Skeletal muscle satellite cell (primary cell): ENCODE data around the gene AMPH.
"Not testable (repeated sequence)": the region's sequence is repeated elsewhere in the genome, so short reads cannot be mapped to it uniquely, and the experiment has no call there.

Experiments
- H3K27me3 ChIP-seq: 2 replicates; pipeline ENCODE4 v1.7.0; 2013; ENCODE audit warnings: low read length; ENCODE audit not compliant: control insufficient read depth, insufficient read depth
- H3K36me3 ChIP-seq: 2 replicates; pipeline ENCODE4 v1.7.0; 2013; ENCODE audit warnings: mild to moderate bottlenecking, control low read depth, low read length; ENCODE audit not compliant: insufficient read depth
- H3K4me1 ChIP-seq: 2 replicates; pipeline ENCODE4 v1.7.0; 2013; ENCODE audit warnings: low read length; ENCODE audit not compliant: control insufficient read depth, insufficient read depth
- H3K4me2 ChIP-seq: 2 replicates; pipeline ENCODE4 v1.7.0; 2013; ENCODE audit warnings: mild to moderate bottlenecking, low read length
- H3K4me3 ChIP-seq: 2 replicates; pipeline ENCODE4 v1.7.0; 2013; ENCODE audit warnings: low read length
- H3K9ac ChIP-seq: 2 replicates; pipeline ENCODE4 v1.7.0; 2013; ENCODE audit warnings: mild to moderate bottlenecking, low read depth, low read length, moderate library complexity
- H3K9me3 ChIP-seq: replicated peaks from 2 replicates; pipeline ENCODE4 v1.7.0; 2013; ENCODE audit warnings: mild to moderate bottlenecking, control low read depth, low read length

The AMPH gene

DNA sequence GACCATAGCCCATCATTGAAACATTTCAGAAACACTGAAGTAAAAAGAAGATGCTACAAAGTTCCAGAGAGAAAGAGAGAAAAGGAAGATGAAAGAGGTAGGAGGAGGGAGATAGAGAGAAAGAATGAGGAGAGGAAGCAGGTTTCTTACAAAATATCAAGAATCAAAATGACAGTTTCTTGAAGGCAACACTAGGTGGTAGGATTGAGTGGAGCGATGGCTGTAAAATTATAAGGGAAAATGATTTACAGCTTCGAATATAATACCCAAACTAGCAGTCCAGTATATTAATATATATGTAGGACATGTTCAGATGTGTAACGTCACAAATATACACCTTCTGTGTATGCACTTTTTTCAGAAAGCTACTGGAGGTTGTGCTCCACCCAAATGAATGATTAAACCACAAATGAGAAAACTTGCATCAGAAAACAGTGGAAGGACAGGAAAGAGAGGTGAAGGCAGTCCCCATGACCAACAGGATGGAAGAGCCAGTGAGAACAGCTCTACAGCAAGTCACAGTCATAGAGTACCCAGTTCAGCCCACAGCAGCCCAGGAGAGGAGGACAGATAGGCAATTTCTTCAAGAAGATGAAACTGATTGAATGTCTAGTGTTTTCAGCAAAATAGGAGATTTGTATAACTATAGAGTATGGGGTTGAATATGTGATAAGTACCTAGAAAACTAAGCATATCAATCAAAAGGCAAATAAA, 206.3 kb downstream of the AMPH start:
- no peaks in the 10 kb centered on the region for H3K9me3 ChIP-seq
- H3K36me3 ChIP-seq, result no peaks in the 10 kb centered on the region

DNA sequence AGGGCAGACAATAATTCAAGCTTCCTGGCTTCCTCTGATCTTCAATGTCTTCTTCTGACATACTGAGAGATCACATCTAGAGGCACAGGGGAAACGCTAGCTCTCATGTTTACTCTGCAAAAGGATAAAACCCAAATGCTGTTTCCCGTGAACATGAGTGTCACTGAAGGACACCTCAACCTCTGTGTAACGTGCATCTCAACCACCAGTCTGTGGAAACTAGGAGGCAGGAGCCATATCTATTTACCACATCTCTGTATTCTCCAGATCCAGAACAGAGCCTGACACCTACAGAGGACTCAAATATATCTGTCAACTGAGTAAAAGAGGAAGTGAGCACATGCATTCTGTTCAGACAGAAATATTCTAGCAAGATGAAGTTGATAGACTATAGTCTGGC, 217.4 kb downstream of the AMPH start:
- H3K9ac ChIP-seq, result no peak overlapping the region
- no peaks in the 10 kb centered on the region for H3K9me3 ChIP-seq
- no peaks in the 10 kb centered on the region for H3K27me3 ChIP-seq
- no peaks in the 10 kb centered on the region for H3K4me1 ChIP-seq
- no peak overlapping the region for H3K4me3 ChIP-seq
- no peaks in the 10 kb centered on the region for H3K36me3 ChIP-seq
- no peak overlapping the region for H3K4me2 ChIP-seq

More for the DNA sequence above, 206.3 kb downstream of the AMPH start:
- Histone ChIP-seq H3K4me3 (no peak overlapping the region), H3K9ac (no peak overlapping the region), H3K27me3 (no peaks in the 10 kb centered on the region), H3K4me1 (no peaks in the 10 kb centered on the region), H3K4me2 (no peak overlapping the region)

DNA sequence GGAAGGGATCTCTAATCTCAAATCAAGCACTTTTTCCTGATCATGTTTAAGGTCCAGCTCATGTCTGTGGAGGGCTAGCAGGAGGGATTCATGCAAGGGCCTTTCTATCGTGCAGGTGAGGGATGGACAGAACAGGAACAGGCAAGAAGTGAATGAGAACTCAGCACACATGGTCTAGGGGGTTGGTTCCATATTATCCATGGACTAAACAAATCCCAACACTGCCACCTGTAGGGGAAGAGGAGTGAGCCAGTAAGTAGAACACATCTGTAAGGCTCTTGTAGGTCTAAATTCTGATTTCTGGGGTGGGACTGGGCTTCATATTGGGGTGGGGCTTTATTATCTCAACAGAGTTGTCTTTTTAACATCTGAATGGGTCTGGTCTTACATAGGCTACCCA, 219.8 kb downstream of the AMPH start:
- Histone ChIP-seq H3K36me3 (no peaks in the 10 kb centered on the region), H3K9me3 (no peaks in the 10 kb centered on the region), H3K9ac (no peak overlapping the region), H3K27me3 (no peaks in the 10 kb centered on the region), H3K4me3 (no peak overlapping the region), H3K4me1 (no peaks in the 10 kb centered on the region), H3K4me2 (no peak overlapping the region)

DNA sequence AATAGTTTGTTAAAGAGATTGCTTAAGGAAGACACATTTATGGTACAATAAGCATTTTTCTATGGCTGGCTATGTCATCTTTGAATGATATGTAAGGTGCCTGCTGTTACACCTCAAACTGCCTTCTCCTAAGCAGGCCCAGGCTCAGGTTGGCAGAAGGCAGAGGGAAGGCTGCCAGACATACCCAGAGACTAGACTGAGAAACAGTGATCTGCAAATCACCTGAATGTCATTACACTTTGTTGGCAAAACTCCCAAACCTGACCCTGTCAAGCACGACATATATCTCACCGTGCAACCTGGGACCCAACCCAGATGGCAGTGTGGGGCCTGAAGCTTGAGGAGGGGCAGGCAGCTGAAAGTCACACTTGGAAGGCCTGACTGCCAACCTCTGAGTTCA, 221.1 kb downstream of the AMPH start:
- H3K27me3 ChIP-seq, result no peaks in the 10 kb centered on the region
- H3K4me1 ChIP-seq, result no peaks in the 10 kb centered on the region
- H3K9me3 ChIP-seq, result no peaks in the 10 kb centered on the region
- no peak overlapping the region for H3K9ac ChIP-seq
- H3K4me3 ChIP-seq, result no peak overlapping the region
- no peak overlapping the region for H3K4me2 ChIP-seq
- no peaks in the 10 kb centered on the region for H3K36me3 ChIP-seq

DNA sequence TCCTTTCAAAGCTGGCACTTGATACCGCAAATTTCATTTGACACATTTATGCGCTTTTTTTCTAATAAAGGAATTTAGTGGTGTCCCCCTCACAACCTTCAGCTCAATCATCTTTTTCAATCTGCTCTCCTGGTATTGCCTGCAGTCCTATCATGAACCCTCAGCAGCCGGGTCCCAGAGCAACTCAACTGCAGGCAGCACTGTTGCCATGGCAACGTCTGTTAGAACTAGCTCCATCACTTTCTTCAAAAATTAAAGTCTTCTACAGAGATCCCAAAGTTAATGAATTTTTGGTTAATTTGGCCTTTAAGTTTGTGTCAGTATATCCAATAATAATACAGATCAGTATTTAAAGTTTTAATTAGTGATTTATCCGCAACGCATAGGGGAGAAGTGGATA, 221.6 kb downstream of the AMPH start:
- Histone ChIP-seq H3K4me3 (no peak overlapping the region), H3K9me3 (no peaks in the 10 kb centered on the region), H3K4me1 (no peaks in the 10 kb centered on the region), H3K27me3 (no peaks in the 10 kb centered on the region), H3K36me3 (no peaks in the 10 kb centered on the region), H3K9ac (no peak overlapping the region), H3K4me2 (no peak overlapping the region)

DNA sequence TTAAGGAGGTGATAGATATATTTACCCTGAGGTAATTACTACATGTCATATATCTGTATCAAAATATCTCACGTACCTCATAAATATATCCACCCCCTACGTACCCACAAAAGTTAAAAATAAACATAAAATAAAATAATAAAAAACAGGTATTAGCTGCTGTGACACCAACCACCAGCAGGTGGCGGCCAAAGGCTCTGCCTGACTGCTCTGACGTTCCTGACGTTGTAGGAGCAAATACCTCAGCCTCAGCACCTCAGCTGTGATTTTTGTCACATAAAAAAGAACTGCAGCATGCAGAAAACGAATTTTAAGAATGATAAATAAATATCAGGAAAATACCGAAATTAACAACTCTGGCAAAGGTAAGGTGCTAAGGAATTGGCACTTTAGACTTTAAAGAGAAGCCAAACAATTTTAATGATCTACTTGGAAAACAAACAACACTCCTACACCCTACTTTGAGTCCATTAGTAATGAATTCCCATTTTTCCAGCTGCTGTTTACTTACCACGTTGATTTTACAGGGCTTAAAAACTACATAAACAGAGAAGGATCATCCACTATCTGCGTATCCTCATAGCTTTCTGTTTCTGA, 232.3 kb downstream of the AMPH start:
- Histone ChIP-seq H3K9ac (no peak overlapping the region), H3K4me1 (no peaks in the 10 kb centered on the region), H3K4me3 (no peak overlapping the region), H3K36me3 (no peaks in the 10 kb centered on the region), H3K27me3 (no peaks in the 10 kb centered on the region), H3K4me2 (peak overlapping the region; percentile 27), H3K9me3 (no peaks in the 10 kb centered on the region)

DNA sequence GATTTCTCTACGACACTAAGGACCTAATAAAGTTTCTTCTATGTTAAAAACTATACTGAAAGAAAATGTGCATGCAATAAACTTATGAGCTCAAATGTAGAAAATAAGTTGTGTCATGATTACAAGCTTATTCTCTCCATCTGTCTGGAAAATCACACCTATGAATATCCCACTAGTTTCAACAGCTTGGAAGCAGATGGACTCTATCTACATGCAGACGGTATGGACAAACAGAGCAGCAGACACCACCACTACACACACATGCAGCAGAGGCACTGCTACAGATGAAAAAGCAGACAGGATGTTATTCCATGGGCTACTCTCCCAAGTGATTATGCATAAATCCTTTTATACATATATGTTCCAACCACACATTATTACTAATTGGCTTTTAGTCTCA, 234.3 kb downstream of the AMPH start:
- no peaks in the 10 kb centered on the region for H3K27me3 ChIP-seq

DNA sequence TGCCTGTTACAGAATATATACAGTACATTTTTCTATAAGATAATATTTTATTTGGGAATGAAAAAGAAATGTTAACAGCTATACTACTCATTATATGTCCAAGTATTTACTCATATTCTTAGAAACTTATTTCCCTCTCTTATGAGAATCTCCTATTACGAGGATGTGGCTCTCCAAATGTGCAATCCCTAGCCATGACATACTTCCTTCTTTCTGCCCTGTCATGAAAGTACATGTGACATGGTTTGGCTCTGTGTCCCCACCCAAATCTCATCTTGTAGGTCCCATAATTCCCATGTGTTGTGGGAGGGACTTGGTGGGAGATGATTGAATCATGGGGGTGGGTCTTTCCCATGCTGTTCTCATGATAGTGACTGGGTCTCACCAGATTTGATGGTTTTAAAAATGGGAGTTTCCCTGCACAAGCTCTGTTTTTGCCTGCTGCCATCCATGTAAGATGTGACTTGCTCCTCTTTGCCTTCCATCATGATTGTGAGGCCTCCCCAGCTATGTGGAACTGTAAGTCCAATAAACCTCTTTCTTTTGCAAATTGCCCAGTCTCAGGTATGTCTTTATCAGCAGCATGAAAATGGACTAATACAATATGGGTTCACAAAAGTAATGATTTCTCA, 235.1 kb downstream of the AMPH start:
- H3K36me3 ChIP-seq, H3K4me1 ChIP-seq, H3K27me3 ChIP-seq: not testable (repeated sequence)

More for the DNA sequence above, 234.3 kb downstream of the AMPH start:
- no peaks in the 10 kb centered on the region for H3K4me1 ChIP-seq
- H3K4me2 ChIP-seq, result no peak overlapping the region
- no peak overlapping the region for H3K9ac ChIP-seq
- no peak overlapping the region for H3K4me3 ChIP-seq
- no peaks in the 10 kb centered on the region for H3K36me3 ChIP-seq
- H3K9me3 ChIP-seq, result no peaks in the 10 kb centered on the region

DNA sequence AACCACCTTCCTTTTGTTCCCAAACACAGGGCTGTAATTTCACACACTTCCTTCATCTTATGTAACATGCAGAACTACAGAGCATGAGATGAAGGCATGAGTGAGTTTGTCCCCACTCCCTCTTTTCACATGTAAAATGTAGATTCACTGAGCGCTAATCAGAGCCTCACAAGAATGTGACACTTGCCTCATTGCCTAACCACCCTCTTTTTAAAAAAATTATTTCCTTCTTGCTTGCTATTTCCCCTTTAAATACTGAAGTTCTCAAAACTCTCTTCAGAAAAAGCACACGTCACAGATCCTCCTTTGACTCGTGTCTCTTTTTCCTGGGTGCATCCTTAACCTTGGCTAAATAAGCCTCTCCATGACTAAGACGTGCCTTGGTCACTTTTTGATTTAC, 236.5 kb downstream of the AMPH start:
- H3K9me3 ChIP-seq, result no peaks in the 10 kb centered on the region
- no peaks in the 10 kb centered on the region for H3K4me1 ChIP-seq
- no peak overlapping the region for H3K9ac ChIP-seq
- H3K4me2 ChIP-seq, result no peak overlapping the region
- H3K27me3 ChIP-seq, result no peaks in the 10 kb centered on the region
- no peaks in the 10 kb centered on the region for H3K36me3 ChIP-seq
- no peak overlapping the region for H3K4me3 ChIP-seq

More for the DNA sequence above, 235.1 kb downstream of the AMPH start:
- not testable (repeated sequence) for H3K9me3 ChIP-seq, H3K9ac ChIP-seq, H3K4me2 ChIP-seq, H3K4me3 ChIP-seq

DNA sequence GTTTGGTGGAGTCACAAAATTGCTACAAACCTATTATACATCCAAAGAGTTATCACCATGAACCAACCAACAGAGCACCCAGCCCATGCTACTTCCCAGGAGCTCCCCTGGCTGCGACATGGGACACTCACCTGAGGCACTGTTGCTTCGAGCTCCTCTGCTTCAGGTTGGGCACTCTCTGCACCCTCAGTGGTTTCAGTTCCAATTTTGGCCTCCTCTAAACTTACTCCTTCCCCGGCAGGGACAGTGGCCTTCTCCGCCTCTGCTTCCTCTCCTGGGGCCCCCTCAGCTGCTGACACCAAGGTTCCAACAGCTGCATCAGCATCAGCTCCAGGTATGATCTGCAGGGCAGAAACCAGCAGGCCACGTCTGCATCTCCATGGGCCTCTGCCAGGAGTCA, 237.3 kb downstream of the AMPH start:
- H3K4me2 ChIP-seq, result no peak overlapping the region
- no peak overlapping the region for H3K4me3 ChIP-seq
- H3K36me3 ChIP-seq, result no peaks in the 10 kb centered on the region
- no peaks in the 10 kb centered on the region for H3K27me3 ChIP-seq
- no peak overlapping the region for H3K9ac ChIP-seq
- H3K4me1 ChIP-seq, result no peaks in the 10 kb centered on the region
- H3K9me3 ChIP-seq, result no peaks in the 10 kb centered on the region

DNA sequence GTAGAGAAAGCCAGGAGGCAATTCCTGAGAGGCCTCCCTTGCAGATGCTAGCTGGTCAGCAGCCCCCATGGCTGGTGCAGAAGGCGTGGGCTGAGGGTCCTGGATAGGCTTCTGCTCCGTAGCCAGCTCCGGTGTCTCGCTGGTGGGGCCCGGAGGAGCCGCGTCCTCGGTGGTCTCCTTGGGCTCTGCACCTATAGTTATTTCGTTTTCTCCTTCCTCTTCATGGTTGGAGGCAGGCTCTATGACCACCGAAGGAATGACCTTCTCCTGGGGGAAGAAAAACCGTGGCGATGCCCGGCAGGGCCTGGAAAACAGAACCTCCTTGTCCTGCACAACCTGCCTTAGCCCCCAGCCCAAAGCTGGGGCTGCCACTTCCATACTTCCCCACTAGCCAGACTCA, 239.4 kb downstream of the AMPH start:
- Histone ChIP-seq H3K27me3 (no peaks in the 10 kb centered on the region), H3K36me3 (no peaks in the 10 kb centered on the region), H3K4me2 (no peak overlapping the region), H3K9ac (no peak overlapping the region), H3K4me1 (no peaks in the 10 kb centered on the region), H3K4me3 (no peak overlapping the region), H3K9me3 (no peaks in the 10 kb centered on the region)

DNA sequence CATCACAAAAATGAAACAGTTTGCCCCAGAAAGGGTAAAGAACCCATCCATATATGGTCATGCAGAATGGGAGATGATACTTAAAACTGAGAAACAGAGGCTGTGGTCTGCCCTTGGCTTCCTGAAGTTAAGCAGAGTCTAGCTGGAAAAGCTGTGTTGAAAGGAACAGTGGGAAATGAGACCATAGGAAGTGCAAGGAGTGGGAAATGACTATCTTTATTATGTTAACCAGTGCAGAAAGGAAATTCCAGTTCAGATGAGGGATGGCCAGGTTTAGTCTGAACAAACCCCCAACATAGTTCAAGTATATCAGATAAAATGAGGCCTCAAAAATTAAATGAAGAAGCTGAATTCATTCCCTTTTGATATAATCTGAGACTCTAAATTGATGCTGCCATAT, 245.5 kb downstream of the AMPH start:
- Histone ChIP-seq H3K9ac (no peak overlapping the region), H3K27me3 (no peaks in the 10 kb centered on the region), H3K9me3 (no peaks in the 10 kb centered on the region), H3K4me1 (peaks cover 15% of the 10 kb centered on the region), H3K4me3 (no peak overlapping the region), H3K4me2 (no peak overlapping the region), H3K36me3 (no peaks in the 10 kb centered on the region)
